Prostate gland (tissue), 2 donors: ENCODE measurements around the gene NUMA1. TPM values are rescaled to one million over a fixed set of nuclear protein-coding genes. Genes with fewer than 3 reads are reported as not detected.

Experiments
- DNase-seq: peaks from one replicate; pipeline ENCODE4 v3.0.0-alpha.2; 2019; ENCODE audit warnings: low spot score
- H3K27ac ChIP-seq, 2 donors: fragments of 200-600 bp; sonication (generic); 2 replicates each; pipeline ENCODE4 v1.5.1; 2017 to 2019
- H3K27me3 ChIP-seq: fragments of 200-600 bp; sonication (generic); replicated peaks from 2 replicates; pipeline ENCODE4 v1.5.1; 2019; ENCODE audit not compliant: insufficient read depth
- H3K36me3 ChIP-seq, 2 donors: fragments of 200-600 bp; sonication (generic); 1 replicate in 1 of 2; 2 replicates in 1 of 2; pipeline versions ENCODE4 v1.5.1 to v1.8.1; 2017 to 2019
- H3K4me1 ChIP-seq: fragments of 200-600 bp; sonication (generic); replicated peaks from 2 replicates; pipeline ENCODE4 v1.5.1; 2019
- H3K4me3 ChIP-seq, 2 donors: fragments of 200-600 bp; sonication (generic); 2 replicates each; pipeline ENCODE4 v1.5.1; 2017 to 2019
- H3K9me3 ChIP-seq: fragments of 200-600 bp; sonication (generic); 2 replicates; pipeline ENCODE4 v1.5.1; 2017
- CTCF ChIP-seq, 4 experiments: fragments of 200-600 bp in 2 of 4; fragments of 450-650 bp in 2 of 4; sonication (generic) in 2 of 4; IDR thresholded peaks; 1 replicate in 3 of 4; 2 replicates in 1 of 4; pipeline ENCODE4 v1.5.1; 2016 to 2019; ENCODE audit warnings: antibody characterized with exemption in 4 of 4, mild to moderate bottlenecking in 2 of 4, moderate library complexity in 2 of 4
- POLR2A ChIP-seq: fragments of 450-650 bp; IDR thresholded peaks from one replicate; pipeline ENCODE4 v1.6.1; 2016; ENCODE audit warnings: antibody characterized with exemption, mild to moderate bottlenecking
- POLR2AphosphoS5 ChIP-seq: sonication (generic); formaldehyde crosslinking; IDR thresholded peaks from one replicate; pipeline ENCODE4 v1.6.1; 2017; ENCODE audit warnings: antibody characterized with exemption
- WGBS: methylation state at CpG from one replicate; pipeline ENCODE4 v1.1.5; 2018; 5-methylcytosine and 5-hydroxymethylcytosine counted together
- intact Hi-C: fragments of 100-400 bp; cut with DNase I; formaldehyde crosslinking; loops from one replicate; pipeline ENCODE4 v1.14.2; 2022
- total RNA-seq, 2 donors: library from RNA; depleted of rRNA; stranded (reverse); fragments of >200 nt; gene quantifications; one replicate each; pipeline ENCODE4 v1.1.0, GENCODE V29; 2016

The NUMA1 gene
- total RNA-seq, 2 donors from 2014 or later, result 623 to 712 TPM

GRCh38 chr11:72008728-72009127, 71.6 kb downstream of the NUMA1 start:
- Histone ChIP-seq H3K27me3 (no peaks in the 10 kb centered on the region), H3K36me3 (peaks cover 64 to 70% of the 10 kb centered on the region in 2 donors), H3K4me3 (no peak overlapping the region), H3K9me3 (no peaks in the 10 kb centered on the region), H3K4me1 (peaks cover 10% of the 10 kb centered on the region), H3K27ac (no peak overlapping the region)
- intact Hi-C loops, result no loop called here
- no peak for TF ChIP-seq CTCF (IDR thresholded peaks at IDR 0.05)
- no peak for TF ChIP-seq POLR2AphosphoS5
- no peak for TF ChIP-seq POLR2A
- DNase-seq, result no peak
- 66% methylated on average over 7 of the region's 7 CpGs for WGBS

GRCh38 chr11:72007587-72007986, 72.8 kb downstream of the NUMA1 start:
- H3K36me3 ChIP-seq, result peaks cover 64 to 72% of the 10 kb centered on the region in 2 donors
- no peaks in the 10 kb centered on the region for H3K9me3 ChIP-seq
- no peak overlapping the region for H3K27ac ChIP-seq
- WGBS, result 78% methylated on average over 5 of the region's 5 CpGs
- intact Hi-C loops, result no loop called here
- peaks cover under 1% of the 10 kb centered on the region for H3K4me1 ChIP-seq
- no peaks in the 10 kb centered on the region for H3K27me3 ChIP-seq
- TF ChIP-seq POLR2AphosphoS5 (no peak), POLR2A (no peak), CTCF (IDR thresholded peaks at IDR 0.05) (no peak)
- no peak overlapping the region for H3K4me3 ChIP-seq
- no peak for DNase-seq

GRCh38 chr11:72007089-72007476, 73.3 kb downstream of the NUMA1 start:
- H3K27me3 ChIP-seq, result no peaks in the 10 kb centered on the region
- intact Hi-C loops, result no loop called here
- H3K4me3 ChIP-seq, result no peak overlapping the region
- TF ChIP-seq POLR2A (no peak), POLR2AphosphoS5 (no peak), CTCF (IDR thresholded peaks at IDR 0.05) (no peak)
- 89% methylated on average over 15 of the region's 15 CpGs for WGBS
- peaks cover 63 to 72% of the 10 kb centered on the region in 2 donors for H3K36me3 ChIP-seq
- H3K4me1 ChIP-seq, result no peaks in the 10 kb centered on the region
- no peaks in the 10 kb centered on the region for H3K9me3 ChIP-seq
- H3K27ac ChIP-seq, result no peak overlapping the region
- DNase-seq, result no peak

- H3K36me3 ChIP-seq, result peaks cover 63 to 72% of the 10 kb centered on the region in 2 donors
- no peak for TF ChIP-seq POLR2AphosphoS5
- H3K27me3 ChIP-seq, result no peaks in the 10 kb centered on the region
- H3K4me1 ChIP-seq, result no peaks in the 10 kb centered on the region
- H3K9me3 ChIP-seq, result no peaks in the 10 kb centered on the region
- no peak overlapping the region for H3K27ac ChIP-seq
- no peak for DNase-seq
- intact Hi-C loops, result no loop called here
- 77% methylated on average over 8 of the region's 8 CpGs for WGBS
- H3K4me3 ChIP-seq, result no peak overlapping the region
Observed at GRCh38 chr11:72006309-72007088, 73.8 kb downstream of the NUMA1 start.

GRCh38 chr11:72005347-72006260, 74.7 kb downstream of the NUMA1 start:
- H3K4me3 ChIP-seq, result no peak overlapping the region
- H3K27me3 ChIP-seq, result no peaks in the 10 kb centered on the region
- 74% methylated on average over 20 of the region's 20 CpGs for WGBS
- H3K9me3 ChIP-seq, result no peaks in the 10 kb centered on the region
- TF ChIP-seq CTCF (IDR thresholded peaks at IDR 0.05) (no peak), POLR2AphosphoS5 (no peak), POLR2A (no peak)
- no peak overlapping the region for H3K27ac ChIP-seq
- intact Hi-C loops, result no loop called here
- DNase-seq, result no peak
- H3K36me3 ChIP-seq, result peaks cover 57 to 66% of the 10 kb centered on the region in 2 donors
- peaks cover 3% of the 10 kb centered on the region for H3K4me1 ChIP-seq
